ENCODE measurements around the gene ATP23. TPM values are rescaled to one million over a fixed set of nuclear protein-coding genes. Genes with fewer than 3 reads are reported as not detected.

The ATP23 gene
- total and polyA plus RNA-seq, 10 of the 15 experiments (the other 5 are each of a cell fraction or from before 2014, with no cell fraction given) = 1.6 to 28.1 (median 15.1) TPM

DNA sequence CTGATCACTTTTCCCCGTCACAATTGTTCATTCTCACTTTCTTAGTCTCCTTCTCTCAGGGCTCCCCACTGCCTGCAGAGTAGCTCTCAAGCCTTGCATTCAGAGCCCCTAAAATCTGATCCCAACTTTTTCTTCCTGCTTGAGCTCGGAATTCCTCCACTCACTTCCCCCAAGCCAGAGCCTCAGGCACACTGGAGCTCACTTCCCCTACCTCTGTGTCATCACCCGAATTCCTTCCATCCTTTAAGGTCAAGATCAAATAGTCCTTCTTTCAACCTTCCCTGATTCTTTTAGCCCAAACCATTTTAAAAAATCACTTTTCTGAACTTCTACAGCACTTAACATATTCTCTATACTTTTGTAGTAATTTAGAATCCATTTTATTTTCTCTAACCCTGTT lies 34.1 kb upstream of the ATP23 start (continued):
- TF ChIP-seq, protein P1, sequence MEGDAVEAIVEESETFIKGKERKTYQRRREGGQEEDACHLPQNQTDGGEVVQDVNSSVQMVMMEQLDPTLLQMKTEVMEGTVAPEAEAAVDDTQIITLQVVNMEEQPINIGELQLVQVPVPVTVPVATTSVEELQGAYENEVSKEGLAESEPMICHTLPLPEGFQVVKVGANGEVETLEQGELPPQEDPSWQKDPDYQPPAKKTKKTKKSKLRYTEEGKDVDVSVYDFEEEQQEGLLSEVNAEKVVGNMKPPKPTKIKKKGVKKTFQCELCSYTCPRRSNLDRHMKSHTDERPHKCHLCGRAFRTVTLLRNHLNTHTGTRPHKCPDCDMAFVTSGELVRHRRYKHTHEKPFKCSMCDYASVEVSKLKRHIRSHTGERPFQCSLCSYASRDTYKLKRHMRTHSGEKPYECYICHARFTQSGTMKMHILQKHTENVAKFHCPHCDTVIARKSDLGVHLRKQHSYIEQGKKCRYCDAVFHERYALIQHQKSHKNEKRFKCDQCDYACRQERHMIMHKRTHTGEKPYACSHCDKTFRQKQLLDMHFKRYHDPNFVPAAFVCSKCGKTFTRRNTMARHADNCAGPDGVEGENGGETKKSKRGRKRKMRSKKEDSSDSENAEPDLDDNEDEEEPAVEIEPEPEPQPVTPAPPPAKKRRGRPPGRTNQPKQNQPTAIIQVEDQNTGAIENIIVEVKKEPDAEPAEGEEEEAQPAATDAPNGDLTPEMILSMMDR (IDR thresholded peaks at IDR 0.05 in 2 of 3, conservative IDR thresholded peaks at IDR 0.05 in 1 of 3; ENCODE audit: control insufficient read depth in 2 of 3, extremely low read depth in 1 of 3, insufficient read depth in 1 of 3, low read depth in 3 of 3, low read length in 3 of 3) = no peak
- TF ChIP-seq GATAD2B (conservative IDR thresholded peaks at IDR 0.05; ENCODE audit: low read depth) (no peak), WRNIP1 (IDR thresholded peaks at IDR 0.05; ENCODE audit: borderline replicate concordance, low read depth, low read length) (no peak)

DNA sequence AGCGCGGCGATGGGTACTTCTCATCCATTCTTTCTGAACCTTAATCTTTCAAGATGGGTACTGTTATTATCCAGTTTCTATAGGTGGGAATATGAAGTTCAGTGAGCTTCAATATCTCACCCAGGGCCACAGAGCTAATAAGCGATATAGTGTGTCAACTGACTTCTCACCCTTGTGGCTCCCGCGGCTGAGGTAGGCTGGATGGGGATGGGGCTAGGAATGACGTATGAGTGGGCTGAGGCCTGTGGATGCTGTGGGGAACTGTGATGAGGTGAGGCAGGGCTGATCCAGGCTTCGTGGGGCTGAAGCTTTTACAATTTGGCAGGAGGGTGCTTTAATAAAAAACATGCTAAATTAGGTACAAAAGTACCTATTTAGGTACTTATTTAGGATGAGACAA lies 32.9 kb upstream of the ATP23 start:
- Histone ChIP-seq H3K79me2 (ENCODE audit: control insufficient read depth, insufficient read depth, low read length) (no peaks in the 10 kb centered on the region), H3K36me3 (ENCODE audit: control insufficient read depth in 2 of 2, insufficient read depth in 2 of 2, low read length in 1 of 2) (no peaks in the 10 kb centered on the region; a peak in 1 of 4 replicates), H3K4me1 (ENCODE audit: control insufficient read depth, insufficient read depth, low read length) (no peaks in the 10 kb centered on the region), H3K9me3 (replicated peaks; ENCODE audit: control insufficient read depth, insufficient read depth, low read length) (no peaks in the 10 kb centered on the region), H3K4me2 (ENCODE audit: control insufficient read depth, insufficient read depth) (no peak overlapping the region), H4K20me1 (ENCODE audit: control insufficient read depth, insufficient read depth) (no peaks in the 10 kb centered on the region), H3K27me3 (replicated peaks in 1 of 2; ENCODE audit: control insufficient read depth in 2 of 2, insufficient read depth in 2 of 2, low read length in 1 of 2) (peaks cover 0 to 2% of the 10 kb centered on the region in 2 experiments; a peak in 2 of 4 replicates), H3K9ac (ENCODE audit: control insufficient read depth, insufficient read depth, low read length) (no peak overlapping the region), H2AFZ (ENCODE audit: control insufficient read depth, low read depth, low read length) (no peak overlapping the region), H3K27ac (ENCODE audit: control insufficient read depth, insufficient read depth) (no peak overlapping the region), H3K4me3 (no peak overlapping the region)
- CTCF ChIA-PET = interaction anchor here (1.1 to 10.7 kb wide), 5 partner anchors 14 to 152 kb away, joined by 3 to 226 read pairs (median 5); no protein-coding TSS in a partner anchor
- BruUV-seq (replicated peaks) = no TSS peak
- POLR2A ChIA-PET = no interaction called here
- WGBS (ENCODE audit: insufficient coverage, insufficient replicate concordance, low lambda C conversion rate, missing lambda C conversion rate) = 69% methylated on average over 8 of the region's 8 CpGs
- intact Hi-C loops (cut with micrococcal nuclease; ENCODE audit: unreplicated experiment) = loop anchor here (10.0 kb wide), 1 partner anchor 324 kb away; no protein-coding TSS in a partner anchor
- DNase-seq (ENCODE audit: low read depth, low spot score) (no peak), ATAC-seq (no peak), FAIRE-seq (no peak)
- SMC1A ChIA-PET (ENCODE audit: uncharacterized antibody, unreplicated experiment) = interaction anchor here (17.5 kb wide), 1 partner anchor 68 kb away, joined by 416 read pairs; the partner anchor contains the start of gene CTDSP2
- TF ChIP-seq IRF4 (IDR thresholded peaks at IDR 0.05; ENCODE audit: low read depth, low read length) = no peak
- no peak for TF ChIP-seq RB1 (IDR thresholded peaks at IDR 0.05; ENCODE audit: borderline replicate concordance)
- TF ChIP-seq ZNF384 (IDR thresholded peaks at IDR 0.05; ENCODE audit: borderline replicate concordance, low read depth, low read length) = no peak
- TF ChIP-seq, protein P2, sequence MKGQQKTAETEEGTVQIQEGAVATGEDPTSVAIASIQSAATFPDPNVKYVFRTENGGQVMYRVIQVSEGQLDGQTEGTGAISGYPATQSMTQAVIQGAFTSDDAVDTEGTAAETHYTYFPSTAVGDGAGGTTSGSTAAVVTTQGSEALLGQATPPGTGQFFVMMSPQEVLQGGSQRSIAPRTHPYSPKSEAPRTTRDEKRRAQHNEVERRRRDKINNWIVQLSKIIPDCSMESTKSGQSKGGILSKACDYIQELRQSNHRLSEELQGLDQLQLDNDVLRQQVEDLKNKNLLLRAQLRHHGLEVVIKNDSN (IDR thresholded peaks at IDR 0.05; ENCODE audit: borderline replicate concordance, extremely low read length, insufficient read depth, low read depth, low read length) = no peak
- no peak for TF ChIP-seq CBFB (IDR thresholded peaks at IDR 0.05; ENCODE audit: low read depth)
- no peak for TF ChIP-seq KLF5 (IDR thresholded peaks at IDR 0.05; ENCODE audit: partially characterized antibody)
- no peak for TF ChIP-seq ASH2L (IDR thresholded peaks at IDR 0.05; ENCODE audit: borderline replicate concordance, low read depth)
- no peak for TF ChIP-seq TCF3 (IDR thresholded peaks at IDR 0.05; ENCODE audit: borderline replicate concordance, insufficient read depth, low read depth, low read length)
- no peak for TF ChIP-seq FOXK2 (IDR thresholded peaks at IDR 0.05)
- TF ChIP-seq CBX3 (IDR thresholded peaks at IDR 0.05; ENCODE audit: borderline replicate concordance, low read depth) = no peak
- TF ChIP-seq TAF1 (IDR thresholded peaks at IDR 0.05; ENCODE audit: borderline replicate concordance, low read depth, low read length) = no peak
- no peak for TF ChIP-seq CREB1 (IDR thresholded peaks at IDR 0.05; ENCODE audit: low read depth)
- no peak for TF ChIP-seq RUNX3 (IDR thresholded peaks at IDR 0.05; ENCODE audit: low read length)
- in situ Hi-C loops (cut with MboI) = loop anchor here (5.0 kb wide), 1 partner anchor 81 kb away; no protein-coding TSS in a partner anchor
- RAD21 ChIA-PET (ENCODE audit: unreplicated experiment) = interaction anchor here (15.2 kb wide), 1 partner anchor 73 kb away, joined by 273 read pairs; no protein-coding TSS in a partner anchor
